ENCODE data around the gene MAP3K21. TPM values are rescaled to one million over a fixed set of nuclear protein-coding genes. Genes with fewer than 3 reads are reported as not detected.
A peak's percentile ranks its signal among the peaks of the same experiment; 100 is the strongest.

Gene MAP3K21
- total RNA-seq, 1 donor from 2014 or later, result 5.4 TPM

DNA sequence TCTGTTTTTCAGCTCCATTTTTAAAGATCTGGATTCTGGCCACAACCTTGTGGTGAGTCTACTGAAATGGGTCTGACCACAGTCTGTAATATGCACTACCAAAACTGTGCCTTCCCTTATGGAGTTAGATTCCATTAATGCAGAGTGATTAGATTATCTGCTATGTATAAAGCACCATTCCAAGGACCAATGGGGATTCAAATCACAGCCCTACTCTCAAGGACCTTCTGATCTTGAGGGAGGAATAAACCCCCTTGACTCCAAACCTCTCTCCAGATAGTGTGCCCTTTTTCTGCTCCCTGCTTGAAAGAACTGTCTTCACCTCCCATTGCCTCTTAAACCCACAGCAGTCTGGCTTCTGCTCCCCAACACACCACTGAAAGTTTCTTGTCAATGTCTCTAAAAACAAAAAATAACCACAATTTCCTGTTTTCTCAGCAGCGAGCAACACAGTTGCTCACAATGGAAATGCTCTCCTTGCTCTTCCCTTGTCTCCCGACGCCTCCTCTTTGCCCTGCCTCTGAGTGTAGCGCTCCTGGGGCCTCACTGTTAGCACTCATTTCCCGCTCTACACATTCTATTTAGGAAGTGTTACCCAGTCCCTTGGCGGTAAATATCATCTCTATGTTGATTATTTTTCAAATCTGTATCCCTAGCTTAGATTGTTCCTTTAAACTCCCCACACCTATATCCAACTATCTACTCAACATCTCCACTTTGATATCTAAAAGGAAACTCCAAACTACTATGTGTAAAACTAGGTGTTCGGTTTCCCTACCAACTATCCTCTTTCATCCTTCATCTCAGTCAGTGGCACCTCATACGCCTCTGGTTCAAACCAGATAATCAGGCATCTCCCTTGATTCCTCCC is 45.6 kb upstream of the MAP3K21 start:
- no peaks in the 10 kb centered on the region for H3F3A ChIP-seq (ENCODE audit: low read depth)
- no peaks in the 10 kb centered on the region for H3K9me3 ChIP-seq (ENCODE audit: low read depth)
- H3K27ac ChIP-seq, result no peak overlapping the region
- no peaks in the 10 kb centered on the region for H3K4me1 ChIP-seq
- H3K9ac ChIP-seq, result no peak overlapping the region
- H3K4me3 Mint-ChIP-seq, result no peak overlapping the region
- H3K4me2 ChIP-seq, result no peak overlapping the region
- H3K27me3 Mint-ChIP-seq (ENCODE audit: insufficient read depth, low read depth), result peaks cover 4% of the 10 kb centered on the region
- H3K27ac Mint-ChIP-seq, result no peak overlapping the region
- no peaks in the 10 kb centered on the region for H3K4me1 Mint-ChIP-seq
- H3K36me3 ChIP-seq, result no peaks in the 10 kb centered on the region
- DNase-seq (ENCODE audit: low spot score), result no peak
- H3K36me3 Mint-ChIP-seq, result peaks cover 4% of the 10 kb centered on the region
- H4K20me1 ChIP-seq (ENCODE audit: low read depth), result peaks cover 8% of the 10 kb centered on the region
- no peak overlapping the region for H2AFZ ChIP-seq (replicated peaks)
- TF ChIP-seq EZH2 (IDR thresholded peaks at IDR 0.05), result no peak
- no peak for TF ChIP-seq CTCF (IDR thresholded peaks at IDR 0.05)
- TF ChIP-seq EZH2phosphoT487 (IDR thresholded peaks at IDR 0.05), result no peak
- peaks cover 42% of the 10 kb centered on the region for H3K79me2 ChIP-seq (ENCODE audit: low read depth)
- H3K27me3 ChIP-seq, result no peaks in the 10 kb centered on the region
- H3K9me3 Mint-ChIP-seq, result no peaks in the 10 kb centered on the region
- no peak overlapping the region for H3K4me3 ChIP-seq

DNA sequence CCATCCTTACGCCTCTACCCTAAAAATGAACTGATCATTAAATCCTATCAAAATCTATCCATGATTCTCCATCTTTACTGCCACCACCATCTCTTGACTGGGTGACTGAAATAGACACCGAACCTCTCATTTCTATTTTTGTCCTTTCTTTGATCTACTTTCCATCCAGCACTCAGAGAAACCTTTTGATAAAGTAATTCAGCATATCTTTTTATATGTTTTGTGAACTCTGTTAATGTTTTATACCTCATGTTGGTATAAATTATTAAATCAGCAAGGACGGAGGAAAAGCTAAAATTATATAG is 45.0 kb upstream of the MAP3K21 start:
- H3K4me3 Mint-ChIP-seq, result no peak overlapping the region
- no peak overlapping the region for H3K27ac Mint-ChIP-seq
- Histone ChIP-seq H3K79me2 (ENCODE audit: low read depth) (peaks cover 48% of the 10 kb centered on the region), H3K27ac (no peak overlapping the region), H3K9me3 (ENCODE audit: low read depth) (no peaks in the 10 kb centered on the region), H3K4me2 (no peak overlapping the region), H3K9ac (no peak overlapping the region), H3K27me3 (no peaks in the 10 kb centered on the region), H2AFZ (replicated peaks) (no peak overlapping the region), H3K36me3 (no peaks in the 10 kb centered on the region), H3F3A (ENCODE audit: low read depth) (no peaks in the 10 kb centered on the region), H4K20me1 (ENCODE audit: low read depth) (peaks cover 8% of the 10 kb centered on the region), H3K4me3 (no peak overlapping the region), H3K4me1 (no peaks in the 10 kb centered on the region)
- TF ChIP-seq CTCF (IDR thresholded peaks at IDR 0.05), result no peak
- no peak for TF ChIP-seq EZH2 (IDR thresholded peaks at IDR 0.05)
- no peak for TF ChIP-seq EZH2phosphoT487 (IDR thresholded peaks at IDR 0.05)
- H3K36me3 Mint-ChIP-seq, result peaks cover under 1% of the 10 kb centered on the region
- no peaks in the 10 kb centered on the region for H3K4me1 Mint-ChIP-seq
- peaks cover 4% of the 10 kb centered on the region for H3K27me3 Mint-ChIP-seq (ENCODE audit: insufficient read depth, low read depth)
- no peak for DNase-seq (ENCODE audit: low spot score)
- H3K9me3 Mint-ChIP-seq, result no peaks in the 10 kb centered on the region

DNA sequence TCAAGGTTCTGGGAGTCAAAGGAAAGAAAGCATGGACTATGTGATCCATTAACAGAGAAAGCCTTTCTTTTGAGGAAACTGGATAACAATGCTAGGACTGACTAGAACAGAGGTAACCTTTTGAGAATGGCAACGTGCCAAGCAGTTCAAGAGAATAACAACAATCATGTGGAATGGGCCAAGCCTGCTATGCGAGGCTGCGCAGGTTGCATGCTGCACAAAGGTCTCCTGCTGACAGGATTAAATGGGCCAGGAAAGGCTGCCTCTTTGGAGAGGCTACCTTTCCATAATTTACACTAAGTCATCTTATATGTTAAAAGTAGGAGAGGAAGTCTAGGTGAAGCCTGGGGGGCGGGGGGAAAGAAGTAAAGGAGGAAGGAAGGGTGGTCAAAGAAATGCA is 37.8 kb upstream of the MAP3K21 start:
- peaks cover 5% of the 10 kb centered on the region for H3K36me3 Mint-ChIP-seq
- Histone ChIP-seq H3K4me3 (no peak overlapping the region), H4K20me1 (ENCODE audit: low read depth) (peaks cover 40% of the 10 kb centered on the region), H3K4me2 (peak overlapping the region; percentile 42), H3K4me1 (peaks cover 21% of the 10 kb centered on the region), H3K9me3 (ENCODE audit: low read depth) (no peaks in the 10 kb centered on the region), H3K27me3 (no peaks in the 10 kb centered on the region), H2AFZ (replicated peaks) (no peak overlapping the region), H3K27ac (no peak overlapping the region), H3K9ac (no peak overlapping the region), H3K36me3 (no peaks in the 10 kb centered on the region), H3K79me2 (ENCODE audit: low read depth) (peaks cover 96% of the 10 kb centered on the region), H3F3A (ENCODE audit: low read depth) (peaks cover under 1% of the 10 kb centered on the region)
- peaks cover 11% of the 10 kb centered on the region for H3K4me1 Mint-ChIP-seq
- H3K27ac Mint-ChIP-seq, result no peak overlapping the region
- no peaks in the 10 kb centered on the region for H3K9me3 Mint-ChIP-seq
- peaks cover 3% of the 10 kb centered on the region for H3K27me3 Mint-ChIP-seq (ENCODE audit: insufficient read depth, low read depth)
- TF ChIP-seq CTCF (IDR thresholded peaks at IDR 0.05), result no peak
- no peak for TF ChIP-seq EZH2phosphoT487 (IDR thresholded peaks at IDR 0.05)
- TF ChIP-seq EZH2 (IDR thresholded peaks at IDR 0.05), result no peak
- DNase-seq (ENCODE audit: low spot score), result peak; percentile 65
- no peak overlapping the region for H3K4me3 Mint-ChIP-seq
